Peyer's patch (tissue), 4 donors: ENCODE measurements around the gene OR52D1. TPM values are rescaled to one million over a fixed set of nuclear protein-coding genes. Genes with fewer than 3 reads are reported as not detected.

Source experiments
- DNase-seq, 3 donors: peaks; one replicate each; pipeline ENCODE4 v3.0.0-alpha.2; 2017 to 2019
- H3K27ac ChIP-seq, 4 donors: fragments of 200-600 bp; sonication (generic); one replicate each; pipeline ENCODE4 v1.5.1; 2016 to 2019
- H3K27me3 ChIP-seq, 2 donors: fragments of 200-600 bp; sonication (generic); one replicate each; pipeline ENCODE4 v1.5.1; 2019
- H3K36me3 ChIP-seq, 3 donors: fragments of 200-600 bp; sonication (generic); one replicate each; pipeline ENCODE4 v1.5.1; 2016 to 2019
- H3K4me1 ChIP-seq, 4 donors: fragments of 200-600 bp; sonication (generic); one replicate each; pipeline ENCODE4 v1.5.1; 2016 to 2019
- H3K4me3 ChIP-seq, 4 donors: fragments of 200-600 bp; sonication (generic); 1 replicate in 3 of 4; 2 replicates in 1 of 4; pipeline ENCODE4 v1.5.1; 2016 to 2019; ENCODE audit warnings: mild to moderate bottlenecking in 1 of 4
- H3K9me3 ChIP-seq, 4 donors: fragments of 200-600 bp; sonication (generic); one replicate each; pipeline ENCODE4 v1.5.1; 2016 to 2019; ENCODE audit warnings: mild to moderate bottlenecking in 1 of 4
- CTCF ChIP-seq, 6 experiments: fragments of 450-650 bp in 4 of 6; fragments of 200-600 bp in 2 of 6; sonication (generic) in 1 of 6; IDR thresholded peaks; one replicate each; pipeline ENCODE4 v1.5.1; 2017 to 2019; ENCODE audit warnings: antibody characterized with exemption in 6 of 6, mild to moderate bottlenecking in 3 of 6, moderate library complexity in 1 of 6
- POLR2A ChIP-seq, 2 donors: fragments of 450-650 bp; IDR thresholded peaks; one replicate each; pipeline ENCODE4 v1.5.1; 2017; ENCODE audit warnings: antibody characterized with exemption in 2 of 2, mild to moderate bottlenecking in 2 of 2, moderate library complexity in 2 of 2
- total RNA-seq, 4 donors: library from RNA; depleted of rRNA; stranded (reverse); fragments of >200 nt; gene quantifications; one replicate each; pipeline ENCODE4 v1.1.0, GENCODE V29; 2016

Gene OR52D1
- total RNA-seq: not detected

DNA sequence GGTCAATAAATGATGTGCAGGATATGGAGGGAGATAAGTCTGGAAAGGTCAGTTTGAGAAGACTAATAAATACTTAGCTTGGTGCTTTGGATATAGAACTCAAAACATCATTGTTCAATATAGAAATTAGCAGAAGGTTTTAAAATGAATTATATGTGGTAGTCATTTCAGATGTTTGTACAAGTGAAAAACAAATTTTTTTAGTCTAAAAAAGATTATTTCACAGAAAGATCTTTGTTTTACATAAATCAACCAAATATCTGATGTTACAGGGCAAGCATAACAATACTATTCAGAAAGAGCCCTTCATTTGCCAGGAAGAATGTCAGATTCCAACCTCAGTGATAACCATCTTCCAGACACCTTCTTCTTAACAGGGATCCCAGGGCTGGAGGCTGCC, at the start of gene OR52D1:
OR52D1 (plus strand) TSS at position 301 of the 400 bp plus-strand sequence; CDS start at position 323, 22 bp downstream.
- Histone ChIP-seq H3K27me3 (no peaks in the 10 kb centered on the region), H3K36me3 (no peaks in the 10 kb centered on the region), H3K4me3 (no peak within 1 kb of the TSS), H3K9me3 (no peaks in the 10 kb centered on the region), H3K27ac (no peak within 1 kb of the TSS), H3K4me1 (no peaks in the 10 kb centered on the region)
- TF ChIP-seq POLR2A (IDR thresholded peaks at IDR 0.05) (no peak), CTCF (IDR thresholded peaks at IDR 0.05) (no peak)
- DNase-seq: no peak

DNA sequence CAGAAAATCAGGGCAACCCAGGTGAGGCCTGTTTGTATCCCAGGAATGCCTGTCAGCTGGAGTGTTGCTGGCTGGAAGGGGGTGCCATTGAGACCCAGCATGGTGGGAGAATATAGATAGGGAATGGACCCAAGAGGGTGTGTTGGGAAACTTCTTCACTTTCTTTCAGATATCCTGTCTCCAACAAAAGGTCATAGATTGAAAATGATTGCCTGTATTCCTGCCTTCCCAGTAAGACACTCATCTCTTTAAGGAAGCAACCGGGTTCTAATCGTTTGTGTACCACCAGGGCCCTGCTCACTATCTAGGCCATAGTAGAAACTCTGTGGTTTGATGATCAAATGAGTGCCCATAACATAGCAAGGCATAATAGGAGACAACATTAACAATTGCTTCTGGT, 47.1 kb upstream of the OR52D1 start, which contains the start of gene OR51I1:
OR51I1 (minus strand) TSS at position 101 of the 400 bp plus-strand sequence; CDS start at position 101, 0 bp downstream.
- H3K4me3 ChIP-seq: no peak within 1 kb of the TSS
- no peak for DNase-seq

GRCh38 chr11:5443835-5444393, 44.6 kb upstream of the OR52D1 start:
- H3K36me3 ChIP-seq: no peaks in the 10 kb centered on the region
- H3K27ac ChIP-seq: no peak overlapping the region
- no peak for DNase-seq
- no peaks in the 10 kb centered on the region for H3K4me1 ChIP-seq
- no peaks in the 10 kb centered on the region for H3K27me3 ChIP-seq
- H3K9me3 ChIP-seq: no peaks in the 10 kb centered on the region
- TF ChIP-seq CTCF (IDR thresholded peaks at IDR 0.05) (no peak), POLR2A (IDR thresholded peaks at IDR 0.05) (no peak)
- no peak overlapping the region for H3K4me3 ChIP-seq

More for the DNA sequence above, 47.1 kb upstream of the OR52D1 start, which contains the start of gene OR51I1:
- no peaks in the 10 kb centered on the region for H3K27me3 ChIP-seq
- H3K4me1 ChIP-seq: no peaks in the 10 kb centered on the region
- no peak for TF ChIP-seq POLR2A (IDR thresholded peaks at IDR 0.05)
- no peak for TF ChIP-seq CTCF (IDR thresholded peaks at IDR 0.05)
- H3K9me3 ChIP-seq: no peaks in the 10 kb centered on the region
- no peaks in the 10 kb centered on the region for H3K36me3 ChIP-seq
- no peak within 1 kb of the TSS for H3K27ac ChIP-seq

GRCh38 chr11:5449023-5449422, 39.5 kb upstream of the OR52D1 start, which contains the start of gene OR51I2:
Gene OR51I2 (plus strand): TSS chr11:5449323. CDS start chr11:5453489, 4,166 bp downstream.
- no peak for DNase-seq
- TF ChIP-seq CTCF (IDR thresholded peaks at IDR 0.05): no peak
- TF ChIP-seq POLR2A (IDR thresholded peaks at IDR 0.05): no peak
- Histone ChIP-seq H3K36me3 (no peaks in the 10 kb centered on the region), H3K27ac (no peak within 1 kb of the TSS), H3K9me3 (no peaks in the 10 kb centered on the region), H3K4me3 (no peak within 1 kb of the TSS), H3K4me1 (no peaks in the 10 kb centered on the region), H3K27me3 (no peaks in the 10 kb centered on the region)

DNA sequence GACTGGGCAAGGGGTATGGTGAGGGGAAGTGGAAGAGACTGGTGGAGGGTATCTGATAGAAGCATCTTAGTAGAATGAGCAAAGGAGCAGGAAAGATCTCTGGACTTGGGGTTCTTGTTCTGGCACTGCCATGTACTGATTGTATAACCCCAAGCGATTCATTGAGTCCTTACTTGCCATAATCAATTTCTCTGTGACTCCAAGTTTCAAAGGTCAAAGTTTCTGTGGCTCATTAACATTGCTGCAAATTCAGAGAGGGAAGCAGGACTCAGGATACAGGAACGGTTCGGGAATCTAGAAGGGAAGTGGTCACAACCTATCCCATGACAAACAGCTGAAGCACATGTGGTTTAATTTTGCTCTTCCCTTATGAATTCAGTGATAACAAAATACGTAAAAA, 39.1 kb upstream of the OR52D1 start:
- Histone ChIP-seq H3K36me3 (no peaks in the 10 kb centered on the region), H3K4me1 (no peaks in the 10 kb centered on the region), H3K9me3 (no peaks in the 10 kb centered on the region), H3K4me3 (no peak overlapping the region), H3K27me3 (no peaks in the 10 kb centered on the region), H3K27ac (no peak overlapping the region)
- TF ChIP-seq POLR2A (IDR thresholded peaks at IDR 0.05) (no peak), CTCF (IDR thresholded peaks at IDR 0.05) (no peak)
- no peak for DNase-seq
